ENCODE results near the gene CDK11B. TPM values are rescaled to one million over a fixed set of nuclear protein-coding genes. Genes with fewer than 3 reads are reported as not detected.

The CDK11B gene
- total RNA-seq, 4 donors from 2014 or later = 19.4 to 42.3 (median 21.8) TPM

GRCh38 chr1:1591452-1591851 is 67.4 kb downstream of the CDK11B start:
- no peak overlapping the region for H3K4me3 ChIP-seq (ENCODE audit: low read depth, poor library complexity, severe bottlenecking)
- 84% methylated on average over 13 of the region's 13 CpGs for WGBS, 2 donors
- TF ChIP-seq POLR2A (IDR thresholded peaks at IDR 0.05) (no peak), CTCF (IDR thresholded peaks at IDR 0.05) (no peak)
- DNase-seq (ENCODE audit: low spot score in 2 of 2) = no peak
- intact Hi-C loops (cut with DNase I; ENCODE audit: low total_unique reads) = no loop called here

Other genes with a start within 250 kb of the CDK11B start
- gene ANKRD65, start 237.7 kb downstream of the CDK11B start, total RNA-seq = 10 to 100 TPM in 1 of 4 donors, 1 to 10 TPM in 3; 3.1 to 10.9 (median 6.2) TPM
- 10 to 100 TPM; 26.5 to 36.4 (median 30.1) TPM for gene VWA1, start 223.3 kb downstream of the CDK11B start, total RNA-seq
- gene ATAD3C, start 209.3 kb downstream of the CDK11B start, total RNA-seq = 1 to 10 TPM in 1 of 4 donors, under 1 TPM in 3; 0.17 to 2.1 (median 0.63) TPM
- gene ATAD3B, start 187.2 kb downstream of the CDK11B start, total RNA-seq = 10 to 100 TPM; 13.0 to 40.3 (median 17.1) TPM
- 10 to 100 TPM; 23.2 to 33.3 (median 26.9) TPM for gene ATAD3A, start 146.8 kb downstream of the CDK11B start, total RNA-seq
- 1 to 10 TPM in 2 of 4 donors, under 1 TPM in 1, not detected in 1; 0.57 to 2.6 (median 2.0) TPM for gene TMEM240, start 118.4 kb downstream of the CDK11B start, total RNA-seq
- gene SSU72, start 84.1 kb downstream of the CDK11B start, total RNA-seq = 100 to 1,000 TPM in 3 of 4 donors, 10 to 100 TPM in 1; 96.4 to 163 (median 123) TPM
- gene FNDC10, start 58.9 kb downstream of the CDK11B start, total RNA-seq = 10 to 100 TPM; 10.5 to 18.9 (median 13.3) TPM
- gene MIB2, start 43.5 kb downstream of the CDK11B start, total RNA-seq = 100 to 1,000 TPM; 117 to 216 (median 138) TPM
- gene MMP23B, start 26.8 kb downstream of the CDK11B start, total RNA-seq = 1 to 10 TPM; 2.1 to 3.9 (median 3.2) TPM
- 10 to 100 TPM; 16.1 to 48.4 (median 31.4) TPM for gene SLC35E2B, start 33.8 kb upstream of the CDK11B start, total RNA-seq
- 10 to 100 TPM; 18.1 to 56.9 (median 27.7) TPM for gene CDK11A, start 65.4 kb upstream of the CDK11B start, total RNA-seq
- gene NADK, start 119.5 kb upstream of the CDK11B start, total RNA-seq = 10 to 100 TPM; 45.4 to 58.0 (median 54.2) TPM
- 100 to 1,000 TPM; 103 to 141 (median 123) TPM for gene GNB1, start 232.1 kb upstream of the CDK11B start, total RNA-seq

Measured in lower leg skin (tissue), 4 donors.